Middle frontal gyrus (tissue), 1 donor: Measurements from ENCODE around the gene THSD4.
"Not testable (repeated sequence)": the region's sequence is repeated elsewhere in the genome, so short reads cannot be mapped to it uniquely, and the experiment has no call there.

Experiments
- DNase-seq: peaks from one replicate; pipeline ENCODE4 v3.0.0-alpha.2; 2015; ENCODE audit warnings: low spot score; ENCODE audit errors: extremely low spot score

The THSD4 gene

GRCh38 chr15:71414853-71415252 lies 299.6 kb downstream of the THSD4 start:
- no peak for DNase-seq

GRCh38 chr15:71422530-71423259 lies 307.4 kb downstream of the THSD4 start:
- DNase-seq: no peak

GRCh38 chr15:71424765-71425164 lies 309.5 kb downstream of the THSD4 start:
- DNase-seq: no peak

GRCh38 chr15:71425388-71425787 lies 310.1 kb downstream of the THSD4 start:
- DNase-seq: no peak

- no peak for DNase-seq
Observed at GRCh38 chr15:71426792-71427191, 311.5 kb downstream of the THSD4 start.

GRCh38 chr15:71430782-71431181 lies 315.5 kb downstream of the THSD4 start:
- no peak for DNase-seq

- DNase-seq: no peak
Observed at GRCh38 chr15:71431343-71432336, 316.4 kb downstream of the THSD4 start.

GRCh38 chr15:71433402-71433801 lies 318.1 kb downstream of the THSD4 start:
- no peak for DNase-seq

GRCh38 chr15:71434774-71435173 lies 319.5 kb downstream of the THSD4 start:
- DNase-seq: no peak

- no peak for DNase-seq
Observed at GRCh38 chr15:71435552-71435951, 320.3 kb downstream of the THSD4 start.

- DNase-seq: no peak
Observed at GRCh38 chr15:71436854-71437253, 321.6 kb downstream of the THSD4 start.

GRCh38 chr15:71437404-71437803 lies 322.1 kb downstream of the THSD4 start:
- DNase-seq: no peak

GRCh38 chr15:71437919-71438318 lies 322.6 kb downstream of the THSD4 start:
- DNase-seq: no peak

- DNase-seq: not testable (repeated sequence)
Observed at GRCh38 chr15:71439478-71439877, 324.2 kb downstream of the THSD4 start.

GRCh38 chr15:71440489-71441110 lies 325.3 kb downstream of the THSD4 start:
- DNase-seq: no peak

GRCh38 chr15:71443538-71443937 lies 328.3 kb downstream of the THSD4 start:
- no peak for DNase-seq

- DNase-seq: no peak
Observed at GRCh38 chr15:71444032-71444810, 328.9 kb downstream of the THSD4 start.

- DNase-seq: no peak
Observed at GRCh38 chr15:71444866-71445590, 329.8 kb downstream of the THSD4 start.

GRCh38 chr15:71447328-71448250 lies 332.3 kb downstream of the THSD4 start:
- DNase-seq: no peak
